ENCODE data around the gene PTPRG.
"Not testable (repeated sequence)": the region's sequence is repeated elsewhere in the genome, so short reads cannot be mapped to it uniquely, and the experiment has no call there.

Gene PTPRG

DNA sequence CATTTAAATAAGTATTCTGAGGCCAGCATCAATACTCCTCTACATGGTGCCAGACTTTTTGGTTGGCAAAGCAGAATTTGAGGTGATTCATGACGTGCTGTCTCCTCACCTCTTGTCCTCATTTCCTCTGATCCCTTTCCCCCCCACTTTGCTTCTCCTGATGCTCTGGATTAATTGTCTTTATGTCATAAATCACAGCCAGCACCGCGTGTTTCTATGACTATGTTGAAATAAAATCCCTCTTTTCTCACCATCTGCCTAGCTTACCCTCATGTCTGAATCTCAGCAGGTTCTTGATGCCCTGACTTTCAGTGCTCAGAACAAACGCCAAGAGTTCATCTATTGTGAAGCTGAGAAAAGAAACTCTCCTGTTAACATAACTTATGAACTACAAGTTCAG is 19.7 kb upstream of the PTPRG start:
- H3K4me1 Mint-ChIP-seq (ENCODE audit: low read depth), result no peaks in the 10 kb centered on the region
- H3K27me3 Mint-ChIP-seq, result no peaks in the 10 kb centered on the region
- intact Hi-C loops (cut with micrococcal nuclease), result no loop called here
- no peaks in the 10 kb centered on the region for H3K36me3 Mint-ChIP-seq (ENCODE audit: low read depth)
- no peaks in the 10 kb centered on the region for H3K9me3 Mint-ChIP-seq
- H3K4me3 Mint-ChIP-seq, result no peak overlapping the region
- no peak overlapping the region for H3K27ac Mint-ChIP-seq

DNA sequence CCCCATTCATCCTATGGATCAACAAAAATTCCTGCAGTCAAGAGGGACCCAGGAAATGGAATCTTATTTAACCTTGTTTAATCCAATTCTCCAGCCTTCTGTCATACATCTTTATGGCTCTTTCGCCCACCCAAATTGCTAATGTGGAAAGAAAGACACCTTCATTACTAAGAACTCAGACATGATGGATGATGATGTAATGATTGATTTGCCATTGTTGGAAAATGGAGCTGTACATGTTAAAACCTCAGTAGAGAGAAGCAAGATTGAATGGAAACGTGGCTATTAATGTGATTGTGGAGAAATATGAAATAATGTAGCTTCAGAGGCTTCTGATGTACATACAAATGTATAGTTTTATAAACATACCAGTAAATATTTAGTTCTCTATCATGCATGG is 15.7 kb upstream of the PTPRG start:
- intact Hi-C loops (cut with micrococcal nuclease), result no loop called here
- Mint-ChIP-seq H3K4me3 (no peak overlapping the region), H3K9me3 (no peaks in the 10 kb centered on the region), H3K27me3 (no peaks in the 10 kb centered on the region), H3K4me1 (ENCODE audit: low read depth) (no peaks in the 10 kb centered on the region), H3K27ac (no peak overlapping the region), H3K36me3 (ENCODE audit: low read depth) (no peaks in the 10 kb centered on the region)

DNA sequence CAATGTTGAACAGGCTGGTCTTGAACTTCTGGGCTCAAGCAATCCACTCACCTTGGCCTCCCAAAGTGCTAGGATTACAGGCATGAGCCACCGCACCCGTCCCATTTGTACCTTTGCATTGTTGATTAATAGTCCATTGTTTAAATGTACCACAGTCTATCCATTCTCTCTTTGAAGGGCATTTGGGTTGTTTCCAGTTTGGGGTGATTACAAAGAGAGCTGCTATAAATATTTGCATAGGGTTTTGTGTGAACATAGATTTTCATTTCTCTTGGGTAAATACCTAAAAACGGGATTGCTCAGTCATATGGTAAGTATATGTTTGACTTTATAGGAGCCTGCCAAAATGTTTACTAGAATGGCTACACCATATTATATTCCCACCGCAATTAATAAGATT is 13.7 kb upstream of the PTPRG start:
- intact Hi-C loops (cut with micrococcal nuclease), result no loop called here
- Mint-ChIP-seq H3K27ac (no peak overlapping the region), H3K4me3 (no peak overlapping the region), H3K9me3 (no peaks in the 10 kb centered on the region), H3K4me1 (ENCODE audit: low read depth) (no peaks in the 10 kb centered on the region), H3K36me3 (ENCODE audit: low read depth) (no peaks in the 10 kb centered on the region), H3K27me3 (no peaks in the 10 kb centered on the region)

DNA sequence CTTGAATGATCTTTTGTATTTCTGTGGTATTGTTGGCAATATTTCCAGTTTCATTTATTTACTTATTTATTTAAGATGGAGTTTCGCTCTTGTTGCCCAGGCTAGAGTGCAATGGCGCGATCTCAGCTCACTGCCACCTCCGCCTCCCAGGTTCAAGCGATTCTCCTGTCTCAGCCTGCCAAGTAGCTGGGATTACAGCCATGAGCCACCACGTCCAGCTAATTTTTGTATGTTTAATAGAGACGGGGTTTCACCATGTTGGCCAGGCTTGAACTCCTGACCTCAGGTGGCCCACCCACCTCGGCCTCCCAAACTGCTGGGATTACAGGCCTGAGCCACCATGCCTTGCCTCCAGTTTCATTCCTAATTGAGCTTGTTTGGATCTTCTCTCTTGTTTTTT is 8.7 kb upstream of the PTPRG start:
- H3K27me3 Mint-ChIP-seq; H3K4me1 Mint-ChIP-seq (ENCODE audit: low read depth); intact Hi-C loops (cut with micrococcal nuclease); H3K4me3 Mint-ChIP-seq; H3K36me3 Mint-ChIP-seq (ENCODE audit: low read depth); H3K27ac Mint-ChIP-seq; H3K9me3 Mint-ChIP-seq: not testable (repeated sequence)

DNA sequence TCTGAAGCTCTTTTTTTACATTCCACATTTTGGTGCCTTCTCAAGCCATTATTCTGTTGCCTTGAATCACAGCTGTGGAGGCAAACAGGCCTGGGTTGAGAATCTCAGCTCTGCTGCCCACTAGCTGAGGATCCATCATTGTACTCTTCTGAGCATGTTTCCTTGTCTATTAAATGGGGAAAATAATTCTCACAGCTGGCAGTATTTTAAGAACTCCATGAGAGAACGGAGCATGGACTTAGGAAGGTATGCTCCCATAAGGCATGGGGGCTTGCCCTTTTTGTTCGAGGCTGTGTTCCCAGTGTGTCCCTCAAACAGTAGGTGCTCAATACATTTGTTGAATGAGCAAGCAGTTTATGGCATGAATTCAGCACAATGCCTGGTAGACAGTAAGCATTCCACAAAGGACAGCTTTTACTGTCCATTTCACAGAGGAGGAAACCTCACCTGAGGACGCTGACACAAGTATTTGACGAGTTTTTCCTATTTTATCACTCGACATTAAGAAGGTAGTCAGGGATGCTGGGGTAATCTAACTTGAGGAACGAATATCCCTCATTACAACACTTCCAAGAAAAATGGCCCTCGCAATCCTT is 2.1 kb upstream of the PTPRG start:
- Mint-ChIP-seq H3K4me3 (no peak overlapping the region), H3K4me1 (ENCODE audit: low read depth) (peaks cover 14% of the 10 kb centered on the region), H3K27ac (no peak overlapping the region), H3K9me3 (no peaks in the 10 kb centered on the region), H3K27me3 (peaks cover 59% of the 10 kb centered on the region), H3K36me3 (ENCODE audit: low read depth) (no peaks in the 10 kb centered on the region)
- intact Hi-C loops (cut with micrococcal nuclease), result no loop called here

DNA sequence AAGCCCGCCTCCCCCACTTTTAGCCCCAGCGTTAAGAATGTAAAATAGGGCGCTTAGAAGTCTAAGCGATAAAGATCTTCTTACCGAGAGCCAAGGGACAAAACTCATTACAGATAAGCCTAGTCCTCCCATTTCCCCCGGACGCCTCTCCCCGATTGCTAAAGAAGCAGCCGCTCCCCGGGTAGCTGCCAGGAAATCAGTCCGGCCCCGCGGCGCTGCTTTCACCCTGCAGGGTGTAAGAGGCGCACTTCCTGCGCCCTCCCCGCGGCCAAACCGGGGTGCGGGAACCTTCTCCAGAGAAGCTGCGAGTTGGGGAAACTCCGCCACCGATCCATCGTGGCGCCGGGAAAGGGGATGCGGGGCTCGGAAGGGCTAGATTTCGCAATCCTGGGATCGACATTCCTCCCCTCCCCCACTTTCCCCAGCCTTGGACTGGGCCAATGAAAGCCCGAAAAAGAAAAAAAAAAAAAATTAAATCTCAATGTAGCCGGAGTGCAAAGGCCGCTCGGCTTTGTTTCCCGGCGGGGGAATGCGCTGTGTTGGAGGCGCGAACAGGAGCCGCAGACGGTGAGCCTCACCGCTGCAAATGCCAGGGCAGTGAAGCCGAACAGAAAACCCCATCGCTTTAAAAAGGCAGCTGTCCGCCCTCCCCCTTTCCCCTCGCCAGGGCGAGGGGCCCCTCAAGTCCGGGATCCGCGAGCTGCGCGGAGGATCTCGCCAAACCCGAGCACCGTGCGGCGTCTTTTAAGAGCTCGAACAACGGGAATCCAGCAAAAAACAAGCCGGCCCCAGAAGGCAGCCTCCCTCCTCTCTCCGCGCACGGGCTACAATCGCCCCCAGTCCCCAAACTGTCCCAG is 626 bp upstream of the PTPRG start:
- H3K36me3 Mint-ChIP-seq (ENCODE audit: low read depth), result no peaks in the 10 kb centered on the region
- H3K4me1 Mint-ChIP-seq (ENCODE audit: low read depth), result peaks cover 14% of the 10 kb centered on the region
- intact Hi-C loops (cut with micrococcal nuclease), result no loop called here
- no peaks in the 10 kb centered on the region for H3K9me3 Mint-ChIP-seq
- H3K27me3 Mint-ChIP-seq, result peaks cover 67% of the 10 kb centered on the region
- H3K27ac Mint-ChIP-seq, result no peak overlapping the region
- peak overlapping the region; percentile 31 for H3K4me3 Mint-ChIP-seq

DNA sequence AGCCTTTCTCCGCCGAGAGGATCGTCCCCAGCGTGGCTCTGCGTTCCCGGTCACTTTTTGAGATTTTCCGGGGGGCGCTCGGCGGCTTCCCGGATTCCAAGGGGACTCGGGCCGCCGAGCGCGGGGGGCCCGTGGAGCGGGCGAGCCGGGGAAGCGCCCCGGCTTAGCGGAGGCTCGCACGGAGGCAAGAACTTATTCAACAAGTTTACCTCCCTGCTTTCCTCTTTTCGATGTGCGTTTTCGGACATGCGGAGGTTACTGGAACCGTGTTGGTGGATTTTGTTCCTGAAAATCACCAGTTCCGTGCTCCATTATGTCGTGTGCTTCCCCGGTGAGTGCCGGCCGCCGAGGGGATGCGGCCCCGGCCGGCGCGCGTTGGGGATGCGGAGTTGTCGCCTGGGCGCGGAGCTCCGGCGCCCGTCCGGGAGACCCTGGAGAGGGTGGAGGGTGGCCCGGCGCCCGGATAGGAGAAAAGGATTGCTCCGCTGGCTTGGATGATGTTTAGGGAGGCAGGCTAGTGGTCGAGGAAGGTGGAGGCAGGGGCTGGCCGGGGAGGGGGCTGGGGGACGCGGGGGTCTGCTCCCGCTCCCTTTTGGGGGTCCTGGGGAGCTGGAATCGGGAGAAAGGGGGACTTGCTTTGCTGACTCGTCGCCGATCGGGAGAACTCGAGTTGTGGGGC is 810 bp downstream of the PTPRG start:
- intact Hi-C loops (cut with micrococcal nuclease), result no loop called here
- Mint-ChIP-seq H3K27me3 (peaks cover 70% of the 10 kb centered on the region), H3K4me3 (no peak overlapping the region), H3K9me3 (no peaks in the 10 kb centered on the region), H3K27ac (no peak overlapping the region), H3K36me3 (ENCODE audit: low read depth) (no peaks in the 10 kb centered on the region), H3K4me1 (ENCODE audit: low read depth) (peaks cover 14% of the 10 kb centered on the region)

DNA sequence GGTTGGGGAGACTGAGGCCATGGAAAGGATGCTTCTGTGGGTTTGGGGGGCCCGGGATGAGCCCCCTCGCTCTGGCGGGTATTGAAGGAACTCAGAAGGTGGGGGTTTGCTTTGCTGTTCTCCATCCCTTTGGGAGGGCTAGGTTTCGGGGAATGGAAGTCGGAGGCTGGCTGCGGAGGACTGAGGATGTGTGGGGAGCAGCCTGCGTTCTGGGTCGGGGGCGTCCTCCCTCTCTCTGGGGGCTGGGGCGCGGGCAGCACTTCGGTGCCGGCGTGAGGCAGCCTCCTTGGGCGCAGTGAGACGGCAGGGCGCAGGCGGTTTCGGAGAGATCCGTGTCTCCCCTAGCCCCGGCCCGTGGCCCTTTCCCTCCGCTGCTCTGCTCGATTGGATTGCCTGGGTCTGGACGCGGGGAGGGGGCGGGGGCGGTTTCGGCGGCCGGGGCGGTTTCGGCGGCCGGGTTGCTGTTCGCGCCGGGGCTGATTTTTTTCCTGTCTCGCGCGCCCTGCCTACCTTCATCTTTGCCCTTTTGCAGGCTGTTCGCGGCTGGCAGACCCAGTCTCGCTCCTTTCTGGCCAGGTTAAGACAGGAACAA is 1.4 kb downstream of the PTPRG start:
- Mint-ChIP-seq H3K4me1 (ENCODE audit: low read depth) (peaks cover 14% of the 10 kb centered on the region), H3K9me3 (no peaks in the 10 kb centered on the region), H3K27ac (no peak overlapping the region), H3K36me3 (ENCODE audit: low read depth) (no peaks in the 10 kb centered on the region), H3K27me3 (peaks cover 69% of the 10 kb centered on the region), H3K4me3 (no peak overlapping the region)
- intact Hi-C loops (cut with micrococcal nuclease), result no loop called here

DNA sequence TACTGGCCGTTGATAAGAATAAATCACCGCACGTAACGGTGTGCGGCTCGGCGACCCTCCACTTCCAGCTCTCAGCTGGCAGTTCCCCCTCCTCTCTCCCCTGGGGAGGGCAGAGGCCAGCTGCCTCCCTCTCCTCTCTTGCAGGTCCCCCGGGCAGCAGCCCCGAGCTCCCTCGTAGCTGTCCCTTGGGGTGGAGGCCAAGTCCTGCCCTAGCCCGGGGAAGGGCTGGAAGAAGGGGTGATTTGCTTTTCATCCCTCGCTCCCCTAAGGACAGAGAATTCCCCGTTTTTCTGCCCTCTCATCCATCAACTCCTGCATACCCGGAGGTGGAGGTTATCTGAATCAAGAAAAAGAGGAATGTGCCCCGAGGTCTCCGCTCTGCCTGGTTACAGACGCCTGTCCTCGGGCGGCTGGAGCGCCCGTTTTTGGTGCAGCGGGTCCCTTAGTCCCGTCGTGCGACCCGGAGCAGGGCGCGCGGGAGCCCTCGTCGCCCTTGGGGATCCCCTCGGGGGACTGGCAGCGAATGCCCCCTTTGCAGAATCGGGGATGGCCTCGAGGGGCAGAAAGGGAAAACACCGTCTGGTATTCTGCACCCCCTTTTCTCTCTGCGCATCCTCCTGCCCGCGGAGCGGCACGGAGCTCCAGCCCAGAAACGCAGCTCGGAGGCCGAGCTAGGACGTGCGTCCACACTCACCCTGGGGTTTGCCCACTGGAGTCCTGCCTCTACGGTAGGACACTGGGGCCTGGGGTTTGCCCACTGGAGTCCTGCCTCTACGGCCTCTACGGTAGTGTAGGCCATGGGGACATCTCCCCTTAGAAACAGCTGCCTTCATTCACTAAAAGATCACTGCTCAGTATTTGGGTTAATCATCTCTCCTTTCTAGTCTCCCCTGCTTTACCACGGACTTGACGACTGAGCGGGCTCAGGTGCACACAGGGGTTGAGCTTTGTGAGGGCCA is 2.2 kb downstream of the PTPRG start:
- H3K4me3 Mint-ChIP-seq, result no peak overlapping the region
- no peaks in the 10 kb centered on the region for H3K36me3 Mint-ChIP-seq (ENCODE audit: low read depth)
- H3K9me3 Mint-ChIP-seq, result no peaks in the 10 kb centered on the region
- no peak overlapping the region for H3K27ac Mint-ChIP-seq
- H3K27me3 Mint-ChIP-seq, result peaks cover 64% of the 10 kb centered on the region
- intact Hi-C loops (cut with micrococcal nuclease), result no loop called here
- peaks cover 14% of the 10 kb centered on the region for H3K4me1 Mint-ChIP-seq (ENCODE audit: low read depth)

DNA sequence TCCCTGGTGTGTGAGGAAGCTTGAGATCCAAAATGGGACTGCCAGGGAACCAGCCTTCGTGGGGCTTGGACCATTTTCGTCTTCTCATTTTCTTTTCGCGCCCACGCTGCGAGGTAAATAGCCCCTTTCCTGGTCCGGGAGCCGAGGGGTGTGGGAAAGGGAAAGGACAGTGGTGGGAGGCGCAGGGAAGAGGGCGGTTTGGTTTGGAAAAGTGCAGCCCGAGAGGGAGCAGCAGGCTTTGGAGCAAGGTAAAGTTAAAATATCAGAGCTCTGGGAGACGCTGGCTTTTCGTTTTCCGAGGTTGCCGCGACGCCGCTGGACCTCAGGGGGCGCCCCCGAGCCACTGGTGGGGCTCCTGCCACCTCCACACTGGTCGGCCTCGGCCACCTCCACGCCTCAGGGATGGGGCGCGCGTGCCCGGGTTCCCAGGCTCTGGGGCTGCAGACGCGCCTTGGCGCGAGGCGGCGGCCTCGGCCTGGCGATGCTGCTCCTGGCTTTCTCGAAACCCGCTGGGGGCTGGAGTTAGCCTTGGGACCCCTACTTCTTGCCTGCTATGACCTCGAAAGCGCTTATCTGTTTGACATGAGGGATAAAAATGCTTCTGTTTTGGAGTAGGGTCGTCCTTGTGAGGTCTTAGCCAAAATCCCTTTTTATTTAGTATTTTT is 3.2 kb downstream of the PTPRG start:
- intact Hi-C loops (cut with micrococcal nuclease), result no loop called here

DNA sequence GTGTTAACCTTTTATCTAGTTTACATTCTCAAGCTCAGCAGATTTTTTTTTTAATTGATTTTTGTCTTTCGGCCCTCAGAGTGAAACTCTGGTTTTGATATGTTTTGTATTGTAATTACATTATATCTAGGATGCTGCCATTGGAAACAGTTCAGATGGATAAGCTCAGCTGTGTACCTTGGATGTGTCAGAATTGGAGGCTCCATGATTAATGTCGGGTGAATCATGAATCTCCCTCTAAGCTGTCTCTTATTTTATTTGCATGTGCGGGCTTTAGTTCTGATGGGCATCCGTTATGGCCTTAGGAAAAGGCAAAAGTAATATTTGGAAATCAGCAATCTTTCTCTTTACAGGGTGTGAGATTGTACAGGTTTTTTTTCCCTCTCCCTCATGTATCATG is 4.2 kb downstream of the PTPRG start:
- H3K27ac Mint-ChIP-seq, result no peak overlapping the region
- H3K4me3 Mint-ChIP-seq, result no peak overlapping the region
- H3K27me3 Mint-ChIP-seq, result peaks cover 45% of the 10 kb centered on the region
- H3K4me1 Mint-ChIP-seq (ENCODE audit: low read depth), result peaks cover 10% of the 10 kb centered on the region
- no peaks in the 10 kb centered on the region for H3K9me3 Mint-ChIP-seq
- H3K36me3 Mint-ChIP-seq (ENCODE audit: low read depth), result no peaks in the 10 kb centered on the region
- intact Hi-C loops (cut with micrococcal nuclease), result no loop called here

More for the DNA sequence above, 3.2 kb downstream of the PTPRG start:
- H3K4me3 Mint-ChIP-seq, result no peak overlapping the region
- no peaks in the 10 kb centered on the region for H3K36me3 Mint-ChIP-seq (ENCODE audit: low read depth)
- peaks cover 14% of the 10 kb centered on the region for H3K4me1 Mint-ChIP-seq (ENCODE audit: low read depth)
- H3K9me3 Mint-ChIP-seq, result no peaks in the 10 kb centered on the region
- peaks cover 55% of the 10 kb centered on the region for H3K27me3 Mint-ChIP-seq
- no peak overlapping the region for H3K27ac Mint-ChIP-seq

DNA sequence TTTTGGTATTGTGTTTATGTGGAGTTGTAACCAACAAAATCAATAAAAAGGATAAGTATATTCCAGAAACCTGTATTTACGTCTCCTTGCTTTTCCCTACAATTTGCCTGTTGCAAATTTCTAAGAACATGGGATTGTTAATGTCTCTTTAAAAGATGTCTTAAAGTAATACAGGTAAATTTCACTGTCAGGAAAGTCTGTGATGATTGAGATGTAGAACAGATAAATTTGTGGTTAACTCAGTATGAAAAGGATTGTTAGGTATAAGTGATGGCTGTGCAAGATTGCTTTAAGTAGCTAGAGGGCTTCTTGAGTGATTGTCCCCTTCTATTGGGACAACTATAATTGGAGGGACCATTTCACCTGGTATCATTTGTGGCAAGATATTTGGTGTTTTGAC is 6.8 kb downstream of the PTPRG start:
- Mint-ChIP-seq H3K36me3 (ENCODE audit: low read depth) (no peaks in the 10 kb centered on the region), H3K9me3 (no peaks in the 10 kb centered on the region), H3K4me1 (ENCODE audit: low read depth) (no peaks in the 10 kb centered on the region), H3K27ac (no peak overlapping the region), H3K27me3 (peaks cover 23% of the 10 kb centered on the region), H3K4me3 (no peak overlapping the region)
- intact Hi-C loops (cut with micrococcal nuclease), result no loop called here

Measured in dendritic cell treated with granulocyte-macrophage colony-stimulating factor and Interleukin-4, amounts not matched to agents 40 ng/mL and 50 ng/mL, for 4 days (primary cell).